H9 (cell line): ENCODE data around the gene KLHL2. TPM values are rescaled to one million over a fixed set of nuclear protein-coding genes. Genes with fewer than 3 reads are reported as not detected.

Experiments used
- DNase-seq: peaks from one replicate; pipeline ENCODE4 v3.0.0-alpha.2; 2017
- H2AFZ ChIP-seq: one replicate; pipeline ENCODE4 v1.6.1; 2013; ENCODE audit warnings: mild to moderate bottlenecking, low read length, control low read depth, moderate library complexity
- H2AK5ac ChIP-seq: 2 replicates; pipeline ENCODE4 v1.6.1; 2013; ENCODE audit warnings: low read length, control low read depth, mixed read lengths; ENCODE audit not compliant: insufficient read length
- H2BK120ac ChIP-seq: one replicate; pipeline ENCODE4 v1.6.1; 2013; ENCODE audit warnings: low read depth, mild to moderate bottlenecking, low read length, control low read depth, inconsistent platforms; ENCODE audit not compliant: poor library complexity, severe bottlenecking
- H2BK12ac ChIP-seq: 2 replicates; pipeline ENCODE4 v1.6.1; 2013; ENCODE audit warnings: low read length, control low read depth, mixed read lengths, low read depth; ENCODE audit not compliant: insufficient read length
- H2BK15ac ChIP-seq: 2 replicates; pipeline ENCODE4 v1.6.1; 2013; ENCODE audit warnings: low read depth, low read length, control low read depth
- H2BK20ac ChIP-seq: one replicate; pipeline ENCODE4 v1.6.1; 2013; ENCODE audit warnings: low read depth, mild to moderate bottlenecking, low read length, control low read depth, inconsistent platforms; ENCODE audit not compliant: poor library complexity, severe bottlenecking
- H2BK5ac ChIP-seq: 2 replicates; pipeline ENCODE4 v1.6.1; 2013; ENCODE audit warnings: low read length, control low read depth, mixed read lengths; ENCODE audit not compliant: insufficient read length
- H3K14ac ChIP-seq: 2 replicates; pipeline ENCODE4 v1.6.1; 2013; ENCODE audit warnings: low read length, control low read depth; ENCODE audit not compliant: insufficient read depth
- H3K18ac ChIP-seq: 2 replicates; pipeline ENCODE4 v1.6.1; 2013; ENCODE audit warnings: low read depth, mild to moderate bottlenecking, mixed read lengths, low read length, control low read depth; ENCODE audit not compliant: insufficient read length
- H3K23ac ChIP-seq: 2 replicates; pipeline ENCODE4 v1.6.1; 2013; ENCODE audit warnings: low read length, control low read depth, mixed read lengths, low read depth; ENCODE audit not compliant: insufficient read length
- H3K23me2 ChIP-seq: 2 replicates; pipeline ENCODE4 v1.6.1; 2013; ENCODE audit warnings: low read depth, mild to moderate bottlenecking, mixed read lengths, low read length, control low read depth; ENCODE audit not compliant: insufficient read length, poor library complexity, severe bottlenecking
- H3K27ac ChIP-seq: 2 replicates; pipeline ENCODE4 v1.5.1; 2013; ENCODE audit warnings: low read length, control low read depth, mixed read lengths, low read depth; ENCODE audit not compliant: insufficient read length
- H3K27me3 ChIP-seq: 2 replicates; pipeline ENCODE4 v1.6.1; 2013; ENCODE audit warnings: low read length, control low read depth, inconsistent platforms; ENCODE audit not compliant: insufficient read depth
- H3K4ac ChIP-seq: 2 replicates; pipeline ENCODE4 v1.6.1; 2013; ENCODE audit warnings: low read depth, mild to moderate bottlenecking, control low read depth, inconsistent platforms, low read length, moderate library complexity
- H3K4me1 ChIP-seq: 2 replicates; pipeline ENCODE4 v1.6.1; 2013; ENCODE audit warnings: low read length, control low read depth, inconsistent platforms; ENCODE audit not compliant: insufficient read depth
- H3K4me2 ChIP-seq: 2 replicates; pipeline ENCODE4 v1.6.1; 2013; ENCODE audit warnings: low read length, control low read depth, mixed read lengths; ENCODE audit not compliant: insufficient read length, insufficient read depth
- H3K56ac ChIP-seq: 2 replicates; pipeline ENCODE4 v1.6.1; 2013; ENCODE audit warnings: low read depth, mild to moderate bottlenecking, mixed read lengths, low read length, control low read depth; ENCODE audit not compliant: insufficient read length
- H3K79me1 ChIP-seq: 2 replicates; pipeline ENCODE4 v1.6.1; 2013; ENCODE audit warnings: low read depth, mild to moderate bottlenecking, moderate library complexity, low read length, control low read depth, inconsistent platforms; ENCODE audit not compliant: insufficient read depth, poor library complexity, severe bottlenecking
- H3K79me2 ChIP-seq: 2 replicates; pipeline ENCODE4 v1.6.1; 2013; ENCODE audit warnings: low read length, control low read depth, inconsistent platforms; ENCODE audit not compliant: insufficient read depth
- H3K9ac ChIP-seq: 2 replicates; pipeline ENCODE4 v1.6.1; 2013; ENCODE audit warnings: low read length, control low read depth, mixed read lengths; ENCODE audit not compliant: insufficient read length; ENCODE audit errors: extremely low read depth
- H3K9me3 ChIP-seq: one replicate; pipeline ENCODE4 v1.6.1; 2013; ENCODE audit warnings: low read depth, low read length, inconsistent platforms; ENCODE audit not compliant: control insufficient read depth
- H3T11ph ChIP-seq: one replicate; pipeline ENCODE4 v1.6.1; 2013; ENCODE audit warnings: mild to moderate bottlenecking, low read length, control low read depth, inconsistent platforms
- H4K20me1 ChIP-seq: one replicate; pipeline ENCODE4 v1.6.1; 2013; ENCODE audit not compliant: control insufficient read depth, insufficient read length, insufficient read depth
- H4K5ac ChIP-seq: 2 replicates; pipeline ENCODE4 v1.6.1; 2013; ENCODE audit warnings: low read depth, mild to moderate bottlenecking, mixed read lengths, low read length, control low read depth; ENCODE audit not compliant: insufficient read length
- H4K8ac ChIP-seq: replicated peaks from 2 replicates; pipeline ENCODE4 v1.6.1; 2013; ENCODE audit warnings: low read length, control low read depth, mixed read lengths, low read depth; ENCODE audit not compliant: insufficient read length
- H4K91ac ChIP-seq: 2 replicates; pipeline ENCODE4 v1.6.1; 2013; ENCODE audit warnings: low read depth, mild to moderate bottlenecking, moderate library complexity, mixed read lengths, low read length, control low read depth; ENCODE audit not compliant: insufficient read length
- H3K27ac Mint-ChIP-seq, 3 experiments: 2 replicates in 2 of 3; 3 replicates in 1 of 3; pipeline ENCODE4 v1.8.0; 2020 to 2021; ENCODE audit warnings: mixed read lengths in 3 of 3, mild to moderate bottlenecking in 1 of 3, moderate library complexity in 1 of 3
- H3K27me3 Mint-ChIP-seq: 2 replicates; pipeline ENCODE4 v1.8.0; 2021; ENCODE audit warnings: low read depth, mild to moderate bottlenecking, moderate library complexity, mixed read lengths
- H3K36me3 Mint-ChIP-seq, 3 experiments: 2 replicates in 2 of 3; 3 replicates in 1 of 3; pipeline ENCODE4 v1.8.0; 2020 to 2021; ENCODE audit warnings: low read depth in 3 of 3, mixed read lengths in 3 of 3; ENCODE audit not compliant: insufficient read depth in 1 of 3
- H3K4me1 Mint-ChIP-seq, 2 experiments: 2 replicates each; pipeline ENCODE4 v1.8.0; 2020; ENCODE audit warnings: mixed read lengths in 2 of 2
- H3K4me3 Mint-ChIP-seq, 2 experiments: 2 replicates in 1 of 2; 3 replicates in 1 of 2; pipeline ENCODE4 v1.8.0; 2020 to 2021; ENCODE audit warnings: mild to moderate bottlenecking in 2 of 2, mixed read lengths in 2 of 2, moderate library complexity in 1 of 2
- H3K9me3 Mint-ChIP-seq, 2 experiments: 2 replicates in 1 of 2; 3 replicates in 1 of 2; pipeline ENCODE4 v1.8.0; 2020; ENCODE audit warnings: mild to moderate bottlenecking in 2 of 2, mixed read lengths in 2 of 2, moderate library complexity in 1 of 2
- CTCF ChIP-seq: fragments of 200-600 bp; sonication (generic); conservative IDR thresholded peaks from 3 replicates; pipeline ENCODE4 v1.8.0; 2021; ENCODE audit warnings: antibody characterized with exemption, mild to moderate bottlenecking
- WGBS: extraction: QIAGEN DNeasy Blood & Tissue Kit; methylation state at CpG from one replicate; pipeline ENCODE4 v1.1.7; 2013; ENCODE audit warnings: missing lambda C conversion rate, low lambda C conversion rate, mixed read lengths; ENCODE audit not compliant: insufficient read length; ENCODE audit errors: extremely low coverage; 5-methylcytosine and 5-hydroxymethylcytosine counted together
- total RNA-seq: library from RNA; stranded (reverse); gene quantifications from 2 replicates; pipeline ENCODE4 v1.2.1, GENCODE V29; 2021

KLHL2 gene
- total RNA-seq, 1 experiment from 2014 or later, result 14.3 TPM

GRCh38 chr4:165175879-165176278 is 31.5 kb upstream of the KLHL2 start:
- no peaks in the 10 kb centered on the region for H3K23me2 ChIP-seq
- H3K9me3 ChIP-seq, result no peaks in the 10 kb centered on the region
- H3K4me1 ChIP-seq, result no peaks in the 10 kb centered on the region
- Mint-ChIP-seq H3K36me3 (no peaks in the 10 kb centered on the region; a peak in 1 of 7 replicates), H3K9me3 (0 out of 5 replicates have a peak, but pooled peaks cover 0 to 1% of the 10 kb centered on the region in 2 experiments), H3K27ac (no peak overlapping the region), H3K4me3 (no peak overlapping the region), H3K4me1 (0 out of 4 replicates have a peak, but pooled peaks cover 5 to 6% of the 10 kb centered on the region in 2 experiments), H3K27me3 (no peaks in the 10 kb centered on the region)
- no peak overlapping the region for H2BK12ac ChIP-seq
- no peak overlapping the region for H2AK5ac ChIP-seq
- no peak overlapping the region for H2AFZ ChIP-seq
- H3K79me1 ChIP-seq, result no peaks in the 10 kb centered on the region
- no peak for DNase-seq
- H3K56ac ChIP-seq, result no peak overlapping the region
- H3K4ac ChIP-seq, result no peak overlapping the region
- no peak for TF ChIP-seq CTCF
- H3K18ac ChIP-seq, result no peak overlapping the region
- no peak overlapping the region for H2BK20ac ChIP-seq
- H3T11ph ChIP-seq, result no peak overlapping the region
- H2BK15ac ChIP-seq, result no peak overlapping the region
- H4K20me1 ChIP-seq, result no peaks in the 10 kb centered on the region
- H3K79me2 ChIP-seq, result no peaks in the 10 kb centered on the region
- H2BK5ac ChIP-seq, result no peak overlapping the region
- no peak overlapping the region for H2BK120ac ChIP-seq
- no peaks in the 10 kb centered on the region for H3K27me3 ChIP-seq
- H4K8ac ChIP-seq, result no peak overlapping the region
- H3K23ac ChIP-seq, result no peak overlapping the region
- H4K91ac ChIP-seq, result no peak overlapping the region
- H3K14ac ChIP-seq, result no peak overlapping the region
- no peak overlapping the region for H3K9ac ChIP-seq
- no CpG with 5 or more reads among the region's 7 CpGs for WGBS
- H4K5ac ChIP-seq, result no peak overlapping the region
- H3K27ac ChIP-seq, result no peak overlapping the region
- H3K4me2 ChIP-seq, result no peak overlapping the region
